Mesendoderm (in vitro differentiated cells): ENCODE data around the gene PDE4C.

Source experiments
- DNase-seq: peaks from one replicate; pipeline ENCODE4 v3.0.0; 2013
- H2AK5ac ChIP-seq: 2 replicates; pipeline ENCODE4 v1.6.1; 2013; ENCODE audit warnings: low read length, inconsistent platforms
- H2BK120ac ChIP-seq: 2 replicates; pipeline ENCODE4 v1.6.1; 2013; ENCODE audit warnings: low read depth, mild to moderate bottlenecking, low read length, moderate library complexity, mixed read lengths
- H2BK15ac ChIP-seq: replicated peaks from 2 replicates; pipeline ENCODE4 v1.6.1; 2013; ENCODE audit warnings: low read depth, mild to moderate bottlenecking, moderate library complexity
- H2BK5ac ChIP-seq: 2 replicates; pipeline ENCODE4 v1.6.1; 2013; ENCODE audit warnings: low read length, inconsistent platforms
- H3K18ac ChIP-seq: 2 replicates; pipeline ENCODE4 v1.6.1; 2013; ENCODE audit warnings: mild to moderate bottlenecking, low read length, mixed read lengths
- H3K23ac ChIP-seq: one replicate; pipeline ENCODE4 v1.6.1; 2013; ENCODE audit warnings: low read length
- H3K27ac ChIP-seq: 2 replicates; pipeline ENCODE4 v1.5.1; 2013; ENCODE audit warnings: low read depth, mild to moderate bottlenecking, inconsistent platforms, low read length, moderate library complexity
- H3K27me3 ChIP-seq: 2 replicates; pipeline ENCODE4 v1.6.1; 2013; ENCODE audit warnings: low read length, control low read depth, mild to moderate bottlenecking, inconsistent platforms; ENCODE audit not compliant: insufficient read depth, poor library complexity
- H3K36me3 ChIP-seq: 2 replicates; pipeline ENCODE4 v1.6.1; 2013; ENCODE audit warnings: low read length, inconsistent platforms; ENCODE audit not compliant: control insufficient read depth, insufficient read depth
- H3K4ac ChIP-seq: one replicate; pipeline ENCODE4 v1.6.1; 2013; ENCODE audit warnings: low read depth, mild to moderate bottlenecking, low read length, moderate library complexity
- H3K4me1 ChIP-seq: 2 replicates; pipeline ENCODE4 v1.6.1; 2013; ENCODE audit warnings: low read depth, low read length, inconsistent platforms; ENCODE audit not compliant: control insufficient read depth
- H3K4me2 ChIP-seq: 2 replicates; pipeline ENCODE4 v1.6.1; 2013; ENCODE audit warnings: low read length
- H3K4me3 ChIP-seq: 2 replicates; pipeline ENCODE4 v1.5.1; 2013; ENCODE audit warnings: mild to moderate bottlenecking, low read length
- H3K56ac ChIP-seq: one replicate; pipeline ENCODE4 v1.6.1; 2013; ENCODE audit warnings: low read length
- H3K79me1 ChIP-seq: 2 replicates; pipeline ENCODE4 v1.6.1; 2013; ENCODE audit warnings: low read length, inconsistent platforms
- H3K79me2 ChIP-seq: 2 replicates; pipeline ENCODE4 v1.6.1; 2013; ENCODE audit warnings: mild to moderate bottlenecking, low read length; ENCODE audit not compliant: control insufficient read depth, insufficient read depth
- H3K9ac ChIP-seq: 2 replicates; pipeline ENCODE4 v1.6.1; 2013; ENCODE audit warnings: low read length, inconsistent platforms
- H4K5ac ChIP-seq: one replicate; pipeline ENCODE4 v1.6.1; 2013; ENCODE audit warnings: low read length
- H4K8ac ChIP-seq: one replicate; pipeline ENCODE4 v1.6.1; 2013; ENCODE audit warnings: low read depth, mild to moderate bottlenecking, control low read depth, low read length, moderate library complexity
- WGBS: extraction: QIAGEN DNeasy Blood & Tissue Kit; methylation state at CpG from one replicate; pipeline ENCODE4 v1.1.7; 2013; ENCODE audit warnings: low lambda C conversion rate, missing lambda C conversion rate; ENCODE audit not compliant: insufficient coverage; ENCODE audit errors: extremely low coverage; 5-methylcytosine and 5-hydroxymethylcytosine counted together

PDE4C gene

DNA sequence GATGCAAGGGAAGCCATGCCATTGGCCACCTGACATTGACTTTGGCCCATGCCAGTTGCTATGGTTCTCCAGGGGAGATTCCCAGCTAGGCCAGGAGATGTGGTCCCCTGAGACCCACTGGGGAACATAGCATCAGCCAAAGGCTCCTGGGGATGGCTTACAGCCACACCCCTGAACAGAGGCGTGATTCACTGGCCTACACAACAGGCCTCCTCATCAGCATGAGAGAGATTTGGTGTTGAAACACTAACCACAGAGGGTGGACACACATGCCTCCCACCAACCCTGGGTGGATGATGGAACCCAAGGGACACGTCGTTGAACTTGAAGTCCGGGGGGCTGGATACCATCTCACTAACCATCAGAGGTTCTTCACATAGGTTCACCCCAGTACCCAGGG is 33.7 kb upstream of the PDE4C start:
- no peak overlapping the region for H4K8ac ChIP-seq
- no peak overlapping the region for H3K18ac ChIP-seq
- H3K4me1 ChIP-seq, result no peaks in the 10 kb centered on the region
- H2BK120ac ChIP-seq, result no peak overlapping the region
- H3K9ac ChIP-seq, result no peak overlapping the region
- H3K4me3 ChIP-seq, result no peak overlapping the region
- H3K23ac ChIP-seq, result no peak overlapping the region
- no CpG with 5 or more reads among the region's 4 CpGs for WGBS
- no peaks in the 10 kb centered on the region for H3K79me2 ChIP-seq
- no peak overlapping the region for H3K56ac ChIP-seq
- no peak overlapping the region for H3K4me2 ChIP-seq
- no peak overlapping the region for H3K4ac ChIP-seq
- no peaks in the 10 kb centered on the region for H3K79me1 ChIP-seq
- DNase-seq, result no peak
- no peak overlapping the region for H4K5ac ChIP-seq
- no peak overlapping the region for H2BK5ac ChIP-seq
- H2AK5ac ChIP-seq, result no peak overlapping the region
- no peaks in the 10 kb centered on the region for H3K36me3 ChIP-seq
- no peak overlapping the region for H2BK15ac ChIP-seq
- H3K27ac ChIP-seq, result no peak overlapping the region
- no peaks in the 10 kb centered on the region for H3K27me3 ChIP-seq

DNA sequence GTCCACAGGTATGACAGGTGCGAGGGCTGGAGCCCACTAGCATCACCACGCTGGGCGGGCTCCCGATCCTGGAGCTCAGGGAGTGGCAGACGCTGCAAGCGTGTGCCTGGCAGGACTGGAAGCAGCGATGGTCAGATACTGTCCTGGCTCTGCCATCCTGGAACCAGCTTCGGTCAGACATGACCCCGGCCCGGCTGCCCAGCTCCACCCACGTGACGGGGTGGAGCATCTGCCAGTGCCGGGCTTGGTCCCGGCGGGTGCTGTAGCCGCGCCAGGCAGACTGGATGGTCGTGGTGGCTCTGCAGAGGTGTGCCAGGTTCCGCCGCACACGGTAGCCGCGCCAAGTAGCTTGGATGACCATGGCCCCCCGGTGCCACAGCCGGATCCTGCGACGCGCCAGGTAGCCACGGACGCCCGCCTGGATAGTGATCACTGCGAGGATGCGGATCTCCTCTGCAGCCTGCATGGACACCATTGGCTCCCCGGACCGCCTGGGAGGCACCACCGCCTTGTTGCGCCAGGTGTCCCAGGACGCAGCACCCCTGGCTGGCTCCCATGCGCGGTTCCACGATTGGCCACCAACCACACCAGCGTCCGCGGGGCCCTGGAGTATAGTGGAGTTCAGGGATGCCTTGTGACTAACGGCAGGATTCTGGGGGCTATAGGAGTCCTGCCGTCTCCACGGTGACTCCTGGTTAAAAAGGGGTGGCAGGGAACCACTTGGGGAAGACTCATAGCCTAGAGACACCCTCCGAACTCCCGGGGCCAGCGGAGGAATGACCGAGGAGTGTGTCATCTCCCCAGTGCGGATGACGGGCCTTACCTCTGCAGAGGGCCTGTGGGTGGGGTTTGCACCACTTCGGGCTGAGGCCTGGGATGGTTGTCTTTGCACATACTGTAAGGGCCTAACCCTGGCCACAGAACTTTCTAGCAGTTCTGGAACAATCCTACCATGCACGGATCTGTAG is 31.5 kb upstream of the PDE4C start:
- Histone ChIP-seq H4K5ac (no peak overlapping the region), H2BK5ac (no peak overlapping the region), H3K23ac (no peak overlapping the region), H3K9ac (no peak overlapping the region), H2BK120ac (no peak overlapping the region), H3K4me1 (no peaks in the 10 kb centered on the region), H2AK5ac (no peak overlapping the region), H3K79me1 (no peaks in the 10 kb centered on the region), H3K4ac (no peak overlapping the region), H3K18ac (no peak overlapping the region), H4K8ac (no peak overlapping the region), H3K56ac (no peak overlapping the region), H3K27me3 (no peaks in the 10 kb centered on the region), H3K36me3 (no peaks in the 10 kb centered on the region), H2BK15ac (no peak overlapping the region), H3K79me2 (no peaks in the 10 kb centered on the region), H3K27ac (no peak overlapping the region), H3K4me3 (no peak overlapping the region), H3K4me2 (no peak overlapping the region)
- WGBS, result no CpG with 5 or more reads among the region's 55 CpGs
- no peak for DNase-seq

DNA sequence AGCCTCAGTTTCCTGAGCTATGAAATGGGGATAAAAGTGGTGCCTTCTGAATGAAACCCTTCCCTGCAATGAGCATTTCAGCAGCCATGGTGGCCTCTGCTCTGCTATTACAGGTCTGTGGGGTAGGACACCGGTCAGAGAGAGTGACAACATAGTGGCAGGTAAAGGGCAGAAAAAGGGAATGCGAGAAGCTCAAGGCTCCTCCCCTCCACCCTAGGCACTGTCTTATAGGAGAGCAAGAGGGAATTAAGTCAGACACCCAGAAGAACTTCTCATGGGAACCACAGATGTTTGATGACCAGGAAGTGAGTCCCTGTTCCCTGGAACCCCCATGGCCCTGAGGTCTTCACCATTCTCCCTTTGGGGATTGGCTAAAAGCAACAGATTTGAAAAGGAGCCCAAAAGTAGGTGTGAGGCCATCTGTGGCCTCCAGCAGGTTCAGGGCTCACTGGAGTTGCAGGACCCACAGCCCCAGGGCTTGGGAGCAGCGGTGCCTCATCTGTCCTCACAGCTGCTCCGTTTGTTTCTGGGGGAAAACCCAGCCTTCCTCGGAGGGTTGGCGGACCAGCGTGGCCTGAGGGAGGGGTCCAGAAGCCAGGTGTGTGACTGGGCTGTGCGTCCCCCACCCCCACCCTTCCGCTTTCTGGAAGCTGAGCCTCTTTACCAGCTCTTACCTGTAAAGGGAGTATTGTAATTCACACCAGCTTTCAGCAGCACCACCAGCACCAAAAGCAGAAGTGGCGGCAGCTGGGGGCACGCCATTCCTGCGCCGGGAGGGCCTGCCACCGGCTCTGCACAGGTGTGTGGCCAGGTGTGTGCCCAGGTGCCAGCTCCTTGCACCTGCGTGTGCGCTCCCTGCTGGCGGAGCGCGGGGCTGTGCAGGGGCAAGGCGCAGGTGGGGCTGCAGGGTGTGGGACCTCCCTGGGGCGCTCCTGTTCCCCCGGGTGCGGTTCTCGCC is 28.6 kb upstream of the PDE4C start:
- Histone ChIP-seq H3K4me1 (no peaks in the 10 kb centered on the region), H2BK15ac (no peak overlapping the region), H3K4ac (no peak overlapping the region), H4K5ac (no peak overlapping the region), H3K56ac (no peak overlapping the region), H4K8ac (no peak overlapping the region), H3K4me3 (no peak overlapping the region), H3K36me3 (no peaks in the 10 kb centered on the region), H2AK5ac (no peak overlapping the region), H3K18ac (no peak overlapping the region), H3K23ac (no peak overlapping the region), H2BK5ac (no peak overlapping the region), H3K79me2 (no peaks in the 10 kb centered on the region), H3K9ac (no peak overlapping the region), H2BK120ac (no peak overlapping the region), H3K79me1 (no peaks in the 10 kb centered on the region), H3K4me2 (no peak overlapping the region), H3K27me3 (no peaks in the 10 kb centered on the region), H3K27ac (no peak overlapping the region)
- no CpG with 5 or more reads among the region's 24 CpGs for WGBS
- no peak for DNase-seq

DNA sequence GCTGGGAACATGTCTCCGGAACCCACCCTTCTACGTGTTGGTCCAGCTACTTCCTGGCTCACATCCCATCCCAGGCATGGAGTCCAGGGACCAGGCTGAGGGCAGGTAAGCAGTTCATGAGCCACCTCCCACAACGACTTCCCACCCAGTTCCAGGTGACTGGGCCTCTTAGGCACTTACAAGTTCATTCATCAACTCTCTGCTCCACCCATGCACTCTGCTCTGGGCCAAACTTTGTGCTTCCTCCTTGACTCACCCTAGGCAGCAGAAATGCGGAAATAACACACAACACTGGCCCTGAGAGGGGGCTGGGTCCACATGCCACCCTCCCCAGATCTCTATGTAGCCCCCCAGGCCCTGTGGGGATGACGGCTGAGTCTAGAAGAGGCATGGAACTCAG is 27.5 kb upstream of the PDE4C start:
- H2BK120ac ChIP-seq, result no peak overlapping the region
- H3K23ac ChIP-seq, result no peak overlapping the region
- H3K79me1 ChIP-seq, result no peaks in the 10 kb centered on the region
- no peak overlapping the region for H3K4me2 ChIP-seq
- no peaks in the 10 kb centered on the region for H3K4me1 ChIP-seq
- H3K56ac ChIP-seq, result no peak overlapping the region
- no peaks in the 10 kb centered on the region for H3K27me3 ChIP-seq
- no peak overlapping the region for H2BK5ac ChIP-seq
- whole genome bisulfite sequencing, result no CpG with 5 or more reads among the region's 5 CpGs
- H3K9ac ChIP-seq, result no peak overlapping the region
- H2BK15ac ChIP-seq, result no peak overlapping the region
- H4K5ac ChIP-seq, result no peak overlapping the region
- H3K18ac ChIP-seq, result no peak overlapping the region
- H3K27ac ChIP-seq, result no peak overlapping the region
- H2AK5ac ChIP-seq, result no peak overlapping the region
- H3K4me3 ChIP-seq, result no peak overlapping the region
- no peak for DNase-seq
- no peaks in the 10 kb centered on the region for H3K79me2 ChIP-seq
- no peaks in the 10 kb centered on the region for H3K36me3 ChIP-seq
- H3K4ac ChIP-seq, result no peak overlapping the region
- no peak overlapping the region for H4K8ac ChIP-seq

GRCh38 chr19:18253130-18253529 is 26.9 kb upstream of the PDE4C start:
- Histone ChIP-seq H4K5ac (no peak overlapping the region), H3K27ac (no peak overlapping the region), H3K23ac (no peak overlapping the region), H3K79me2 (no peaks in the 10 kb centered on the region), H3K9ac (no peak overlapping the region), H2BK15ac (no peak overlapping the region), H3K4me2 (no peak overlapping the region), H2BK120ac (no peak overlapping the region), H3K27me3 (no peaks in the 10 kb centered on the region), H3K4ac (no peak overlapping the region), H3K18ac (no peak overlapping the region), H3K79me1 (no peaks in the 10 kb centered on the region), H3K56ac (no peak overlapping the region), H2AK5ac (no peak overlapping the region), H3K4me3 (no peak overlapping the region), H3K36me3 (no peaks in the 10 kb centered on the region), H4K8ac (no peak overlapping the region), H3K4me1 (no peaks in the 10 kb centered on the region), H2BK5ac (no peak overlapping the region)
- DNase-seq, result no peak
- WGBS, result no CpG with 5 or more reads among the region's 4 CpGs
